Testis (tissue), 3 donors: ENCODE measurements around the gene GTPBP1. TPM values are rescaled to one million over a fixed set of nuclear protein-coding genes. Genes with fewer than 3 reads are reported as not detected.

Source experiments
- DNase-seq: peaks from one replicate; pipeline ENCODE4 v3.0.0-alpha.2; 2019
- H3K27ac ChIP-seq, 2 donors: fragments of 200-600 bp; sonication (generic); one replicate each; pipeline ENCODE4 v1.5.1; 2019
- H3K27me3 ChIP-seq: fragments of 200-600 bp; sonication (generic); one replicate; pipeline ENCODE4 v1.5.1; 2019
- H3K36me3 ChIP-seq: fragments of 200-600 bp; sonication (generic); one replicate; pipeline ENCODE4 v1.5.1; 2017; ENCODE audit warnings: low read depth; ENCODE audit errors: missing control alignments
- H3K4me1 ChIP-seq: fragments of 200-600 bp; sonication (generic); one replicate; pipeline ENCODE4 v1.5.1; 2019
- H3K4me3 ChIP-seq, 2 donors: fragments of 200-600 bp; sonication (generic); one replicate each; pipeline ENCODE4 v1.5.1; 2017 to 2019
- H3K9me3 ChIP-seq: fragments of 200-600 bp; sonication (generic); one replicate; pipeline ENCODE4 v1.5.1; 2017
- CTCF ChIP-seq, 3 experiments: fragments of 450-650 bp in 2 of 3; fragments of 200-600 bp in 1 of 3; sonication (generic) in 1 of 3; IDR thresholded peaks; one replicate each; pipeline ENCODE4 v1.5.1; 2016 to 2019; ENCODE audit warnings: antibody characterized with exemption in 3 of 3, mild to moderate bottlenecking in 2 of 3, moderate library complexity in 1 of 3
- POLR2A ChIP-seq: fragments of 450-650 bp; IDR thresholded peaks from one replicate; pipeline ENCODE4 v1.6.1; 2017; ENCODE audit warnings: antibody characterized with exemption, mild to moderate bottlenecking, moderate library complexity
- WGBS, 2 donors: methylation state at CpG; one replicate each; pipeline ENCODE4 v1.1.5; 2018; 5-methylcytosine and 5-hydroxymethylcytosine counted together
- intact Hi-C: fragments of 100-400 bp; cut with DNase I; formaldehyde crosslinking; loops from one replicate; pipeline ENCODE4 v1.15.1; 2023; ENCODE audit warnings: low total_unique reads
- polyA plus RNA-seq: library from polyadenylated mRNA; stranded (reverse); fragments of 350-450 nt; fragmentation: Illumina TruSeq; extraction: RNeasy Lipid Tissue Mini Kit (QIAGEN cat#74804); gene quantifications from one replicate; pipeline ENCODE4 v1.2.3, GENCODE V29; 2014; ENCODE audit warnings: low read depth, low replicate concordance; ENCODE audit not compliant: insufficient read depth
- total RNA-seq, 2 donors: library from RNA; depleted of rRNA; stranded (reverse); fragments of >200 nt; gene quantifications; one replicate each; pipeline ENCODE4 v1.2.3, GENCODE V29; 2016

The GTPBP1 gene
- total and polyA plus RNA-seq, 3 donors from 2014 or later = 53.1 to 89.8 (median 81.5) TPM

GRCh38 chr22:38700789-38701628, 4.7 kb upstream of the GTPBP1 start, which contains the start of gene JOSD1:
Gene JOSD1, minus strand, starts transcription at chr22:38700943. Its CDS starts 956 bp downstream, at chr22:38699987.
- Histone ChIP-seq H3K27me3 (no peaks in the 10 kb centered on the region), H3K9me3 (no peaks in the 10 kb centered on the region), H3K4me3 (peak within 1 kb of the TSS; percentile 81 to 89), H3K27ac (peak within 1 kb of the TSS; percentile 97 to 99), H3K36me3 (no peaks in the 10 kb centered on the region), H3K4me1 (peaks cover 49% of the 10 kb centered on the region)
- TF ChIP-seq CTCF (IDR thresholded peaks at IDR 0.05) = peak in 1 of 3 experiments; percentile 36
- TF ChIP-seq POLR2A = peak; percentile 98
- DNase-seq = peak; percentile 97
- 1% methylated on average over 39 to 61 of the region's 94 CpGs for WGBS, 2 donors
- intact Hi-C loops = loop anchor here (10.0 kb wide), 1 partner anchor 54 kb away; the partner anchor contains the start of gene SUN2

- Histone ChIP-seq H3K4me1 (peaks cover 29% of the 10 kb centered on the region), H3K9me3 (no peaks in the 10 kb centered on the region), H3K27ac (peak overlapping the region; percentile 74 to 82), H3K4me3 (peak overlapping the region; percentile 83 to 89), H3K27me3 (no peaks in the 10 kb centered on the region), H3K36me3 (no peaks in the 10 kb centered on the region)
- no peak for TF ChIP-seq CTCF (IDR thresholded peaks at IDR 0.05)
- TF ChIP-seq POLR2A = no peak
- DNase-seq = no peak
- WGBS, 2 donors = 23 to 25% methylated on average over 10 of the region's 10 CpGs
- intact Hi-C loops = loop anchor here (10.0 kb wide), 1 partner anchor 50 kb away; the partner anchor contains the start of gene SUN2
These were observed 1.0 kb upstream of the GTPBP1 start for GRCh38 chr22:38704654-38705234.

GRCh38 chr22:38706101-38706900, 557 bp downstream of the GTPBP1 start:
- intact Hi-C loops = loop anchor here (10.0 kb wide), 1 partner anchor 48 kb away; the partner anchor contains the start of gene SUN2
- TF ChIP-seq CTCF (IDR thresholded peaks at IDR 0.05) = peak in 1 of 3 experiments; percentile 0
- TF ChIP-seq POLR2A = no peak
- DNase-seq = peak; percentile 45
- WGBS, 2 donors = 1% methylated on average over 42 to 67 of the region's 80 CpGs
- Histone ChIP-seq H3K27me3 (no peaks in the 10 kb centered on the region), H3K4me3 (peak overlapping the region; percentile 83 to 89), H3K9me3 (no peaks in the 10 kb centered on the region), H3K4me1 (peaks cover 25% of the 10 kb centered on the region), H3K36me3 (no peaks in the 10 kb centered on the region), H3K27ac (peak overlapping the region; percentile 91 to 95)

GRCh38 chr22:38706901-38707195, 1.1 kb downstream of the GTPBP1 start:
- intact Hi-C loops = loop anchor here (10.0 kb wide), 1 partner anchor 48 kb away; the partner anchor contains the start of gene SUN2
- Histone ChIP-seq H3K4me1 (peaks cover 20% of the 10 kb centered on the region), H3K27me3 (no peaks in the 10 kb centered on the region), H3K9me3 (no peaks in the 10 kb centered on the region), H3K4me3 (peak overlapping the region; percentile 83 to 89), H3K36me3 (no peaks in the 10 kb centered on the region), H3K27ac (peak overlapping the region; percentile 91 to 95)
- DNase-seq = no peak
- no peak for TF ChIP-seq POLR2A
- no peak for TF ChIP-seq CTCF (IDR thresholded peaks at IDR 0.05)
- WGBS, 2 donors = 2 to 3% methylated on average over 4 of the region's 4 CpGs
